Stimulated activated naive CD8-positive, alpha-beta T cell treated with anti-CD3 and anti-CD28 coated beads, Interleukin-15, Interleukin-2, amounts not matched to agents 100 ng/mL and 50 ng/mL, for 24 hours (primary cell): ENCODE measurements around the gene CAMKMT.

Source experiments
- H3K27ac Mint-ChIP-seq: one replicate; pipeline ENCODE4 v1.8.0; 2021; ENCODE audit warnings: mild to moderate bottlenecking, mixed read lengths
- H3K27me3 Mint-ChIP-seq: one replicate; pipeline ENCODE4 v1.8.0; 2021; ENCODE audit warnings: mixed read lengths
- H3K36me3 Mint-ChIP-seq: one replicate; pipeline ENCODE4 v1.8.0; 2021; ENCODE audit warnings: low read depth, mixed read lengths
- H3K4me1 Mint-ChIP-seq: one replicate; pipeline ENCODE4 v1.8.0; 2021; ENCODE audit warnings: low read depth, mixed read lengths
- H3K4me3 Mint-ChIP-seq: one replicate; pipeline ENCODE4 v1.8.0; 2021; ENCODE audit warnings: mild to moderate bottlenecking, mixed read lengths
- H3K9me3 Mint-ChIP-seq: one replicate; pipeline ENCODE4 v1.8.0; 2021; ENCODE audit warnings: mixed read lengths

Gene CAMKMT

DNA sequence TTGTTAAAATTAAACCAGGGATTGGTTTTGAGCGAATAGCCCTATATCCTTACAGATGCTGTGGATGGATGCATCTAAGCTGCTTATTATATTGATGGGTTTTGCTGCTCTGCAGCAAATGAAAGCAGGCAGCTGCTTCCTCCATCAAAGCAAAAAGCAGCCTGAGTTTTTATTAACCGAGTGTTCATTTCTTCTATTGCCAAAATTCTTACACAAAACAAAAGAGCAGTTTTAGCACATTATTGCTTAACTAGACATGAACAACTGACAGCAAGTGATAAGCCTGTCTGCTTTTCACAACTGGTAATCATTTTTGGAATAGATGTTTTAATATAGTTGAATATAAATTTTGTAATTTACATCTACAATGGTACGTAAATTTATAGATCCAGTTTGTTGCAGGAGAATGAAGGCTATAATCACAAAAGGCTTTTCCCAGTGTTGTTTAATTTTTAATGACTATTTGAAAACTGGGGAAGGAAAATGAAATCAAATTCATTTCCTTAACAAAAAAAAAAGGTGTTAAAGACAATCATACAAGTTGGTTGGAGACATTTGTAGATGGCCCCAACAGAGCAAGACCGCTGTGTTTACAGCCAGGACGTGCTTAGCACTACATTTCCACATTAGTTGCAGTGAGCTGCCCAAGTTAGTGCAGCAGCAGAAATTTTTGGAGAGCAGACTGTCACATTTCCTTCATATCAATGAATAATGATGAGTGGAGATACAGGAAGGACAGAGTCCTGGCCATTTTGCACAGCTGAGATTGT lies 326.1 kb downstream of the CAMKMT start:
- Mint-ChIP-seq H3K36me3 (no peaks in the 10 kb centered on the region), H3K27ac (no peak overlapping the region), H3K27me3 (no peaks in the 10 kb centered on the region), H3K4me1 (peaks cover 4% of the 10 kb centered on the region), H3K9me3 (no peaks in the 10 kb centered on the region), H3K4me3 (no peak overlapping the region)

DNA sequence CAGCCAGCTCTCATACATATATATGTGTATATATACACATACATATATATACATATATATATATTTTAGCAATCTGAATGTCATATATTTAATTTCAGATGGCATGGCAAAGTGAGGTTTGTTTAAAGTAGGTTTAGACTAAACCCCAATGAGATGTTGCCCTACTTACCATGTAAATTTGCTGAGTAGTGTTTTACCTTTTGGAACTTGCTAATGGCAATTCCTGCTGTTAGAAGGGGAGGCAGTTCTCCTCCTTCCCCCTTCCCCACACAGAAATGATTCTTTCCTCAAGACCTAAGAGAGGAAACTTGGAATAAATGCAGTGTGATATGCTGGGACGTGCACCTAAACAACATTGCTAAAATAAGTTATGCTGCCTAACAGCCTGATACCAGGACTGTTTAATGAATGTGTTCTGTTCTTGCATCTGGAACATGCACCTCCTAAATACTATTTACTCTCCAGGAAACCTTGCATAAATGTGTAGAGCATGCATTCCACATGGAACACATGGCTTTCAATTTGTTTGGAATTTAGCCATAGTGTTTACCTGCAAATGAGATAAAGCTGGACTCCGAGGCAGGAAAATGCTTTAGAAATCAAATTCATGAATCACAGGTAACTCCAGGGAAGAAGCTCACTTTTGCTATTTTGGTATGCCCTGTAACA lies 326.8 kb downstream of the CAMKMT start:
- Mint-ChIP-seq H3K27ac (no peak overlapping the region), H3K4me3 (no peak overlapping the region), H3K9me3 (no peaks in the 10 kb centered on the region), H3K36me3 (no peaks in the 10 kb centered on the region), H3K27me3 (no peaks in the 10 kb centered on the region), H3K4me1 (peaks cover 4% of the 10 kb centered on the region)

DNA sequence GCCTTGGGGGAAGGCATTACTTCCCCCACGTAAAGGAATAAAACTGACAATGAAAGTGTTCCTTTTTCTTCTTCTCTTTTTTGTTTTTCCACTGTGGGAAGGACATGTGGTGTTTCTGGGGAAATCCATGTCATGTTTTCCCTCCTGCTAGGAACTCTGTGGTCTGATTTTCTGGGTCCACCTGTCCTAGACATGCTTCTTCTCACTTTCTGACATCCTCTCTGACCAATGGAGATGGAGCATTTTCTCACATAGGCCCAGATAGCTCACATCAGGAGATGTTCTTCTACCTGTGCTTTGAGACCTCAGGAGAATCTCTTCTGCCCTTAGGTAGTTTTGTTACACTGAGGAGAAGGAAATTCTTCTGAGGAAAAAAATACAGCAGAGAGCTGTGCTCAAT lies 327.8 kb downstream of the CAMKMT start:
- Mint-ChIP-seq H3K9me3 (no peaks in the 10 kb centered on the region), H3K4me1 (peaks cover 4% of the 10 kb centered on the region), H3K27ac (no peak overlapping the region), H3K36me3 (no peaks in the 10 kb centered on the region), H3K4me3 (no peak overlapping the region), H3K27me3 (no peaks in the 10 kb centered on the region)

DNA sequence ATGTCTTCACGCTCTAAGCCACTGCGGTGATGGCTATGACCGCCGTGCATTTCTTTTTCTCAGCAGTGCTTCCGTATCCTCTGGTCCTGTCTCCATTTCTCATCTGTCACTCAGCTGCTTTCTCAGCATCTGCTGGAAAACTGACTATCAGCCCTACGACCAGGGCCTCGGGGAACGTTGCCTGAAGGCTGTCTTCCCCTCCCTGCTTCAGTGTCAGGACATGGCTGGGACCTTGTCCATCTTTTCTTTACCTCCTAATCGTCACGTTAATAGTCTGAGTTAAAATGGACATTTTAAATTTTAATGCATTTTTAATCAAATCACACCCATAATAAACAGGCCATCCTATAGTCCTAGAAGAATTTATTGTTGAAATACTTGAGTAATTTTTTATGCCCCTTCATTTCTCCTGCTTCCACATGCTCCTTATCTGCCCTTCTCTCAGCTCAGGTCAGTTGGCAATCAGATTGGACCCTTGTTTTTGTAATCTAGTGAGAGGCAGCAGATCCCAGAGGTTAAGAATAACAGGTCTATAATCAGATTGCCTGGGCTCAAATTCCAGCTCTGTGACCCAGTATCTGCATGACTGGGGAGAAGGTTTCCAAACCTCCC lies 329.5 kb downstream of the CAMKMT start:
- Mint-ChIP-seq H3K9me3 (no peaks in the 10 kb centered on the region), H3K27ac (no peak overlapping the region), H3K4me1 (peaks cover 4% of the 10 kb centered on the region), H3K4me3 (no peak overlapping the region), H3K36me3 (no peaks in the 10 kb centered on the region), H3K27me3 (no peaks in the 10 kb centered on the region)

DNA sequence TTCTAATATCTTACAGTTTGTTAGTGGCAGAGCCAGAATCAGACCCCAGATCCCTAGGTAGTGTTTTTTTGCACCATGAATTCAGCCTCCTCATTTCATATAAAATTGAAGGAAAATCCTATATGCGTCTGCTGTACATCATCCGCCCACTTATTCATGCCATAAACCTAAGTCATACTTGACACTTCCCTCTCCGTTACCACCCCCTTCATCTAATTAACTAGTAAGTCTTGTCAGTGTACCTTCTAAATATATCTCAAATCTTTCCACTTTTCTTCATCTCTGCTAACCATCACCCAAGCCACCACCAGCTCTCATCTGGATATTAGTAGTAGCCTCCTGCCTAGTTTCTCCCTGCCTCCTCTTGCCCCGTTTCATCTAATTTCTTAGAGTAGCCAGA lies 331.1 kb downstream of the CAMKMT start:
- Mint-ChIP-seq H3K4me3 (no peak overlapping the region), H3K27me3 (no peaks in the 10 kb centered on the region)

DNA sequence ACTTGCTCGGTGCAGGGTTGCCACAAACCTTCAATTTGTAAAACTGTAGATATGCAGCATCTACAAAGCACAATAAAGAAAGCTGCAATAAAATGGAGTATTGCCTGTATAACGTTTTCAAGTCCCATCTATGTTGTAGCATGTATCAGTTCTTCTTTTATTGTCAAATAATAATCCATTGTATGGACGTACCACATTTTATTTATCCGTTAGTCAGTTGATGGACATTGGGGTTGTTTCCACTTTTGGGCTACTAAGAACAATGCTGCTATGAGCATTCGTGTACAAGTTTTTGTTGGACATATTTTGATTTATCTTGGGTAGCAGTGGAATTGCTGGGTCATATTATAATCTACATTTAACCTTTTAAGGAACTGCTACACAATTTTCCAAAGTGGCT lies 339.1 kb downstream of the CAMKMT start:
- Mint-ChIP-seq H3K9me3 (no peaks in the 10 kb centered on the region), H3K27me3 (no peaks in the 10 kb centered on the region), H3K4me1 (no peaks in the 10 kb centered on the region), H3K36me3 (peaks cover 3% of the 10 kb centered on the region), H3K4me3 (no peak overlapping the region), H3K27ac (no peak overlapping the region)

More for the DNA sequence above, 331.1 kb downstream of the CAMKMT start:
- Mint-ChIP-seq H3K27ac (no peak overlapping the region), H3K4me1 (peaks cover 4% of the 10 kb centered on the region), H3K9me3 (no peaks in the 10 kb centered on the region), H3K36me3 (no peaks in the 10 kb centered on the region)

DNA sequence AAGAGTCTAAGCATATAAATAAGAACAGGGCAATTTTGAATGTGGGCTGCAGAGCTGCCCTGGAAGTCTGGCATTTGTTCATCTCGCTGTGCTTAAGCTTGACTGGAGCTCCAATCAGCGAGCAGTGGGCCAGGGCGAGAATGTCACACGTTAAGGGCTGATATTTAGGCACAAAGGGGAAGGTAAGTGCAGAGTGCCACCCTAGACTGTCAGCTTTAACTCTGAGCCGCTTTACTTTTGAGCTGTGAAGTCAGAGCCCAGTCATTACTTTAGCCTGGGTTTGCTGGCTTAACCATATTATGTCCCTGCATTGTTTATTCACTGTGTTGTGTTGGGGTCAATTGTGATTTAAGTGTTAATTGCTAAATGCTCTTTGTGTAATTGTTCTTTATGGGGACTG lies 343.6 kb downstream of the CAMKMT start:
- H3K4me3 Mint-ChIP-seq, result no peak overlapping the region
- no peaks in the 10 kb centered on the region for H3K27me3 Mint-ChIP-seq
- peaks cover 13% of the 10 kb centered on the region for H3K36me3 Mint-ChIP-seq
- H3K27ac Mint-ChIP-seq, result no peak overlapping the region
- no peaks in the 10 kb centered on the region for H3K9me3 Mint-ChIP-seq
- peaks cover 15% of the 10 kb centered on the region for H3K4me1 Mint-ChIP-seq

DNA sequence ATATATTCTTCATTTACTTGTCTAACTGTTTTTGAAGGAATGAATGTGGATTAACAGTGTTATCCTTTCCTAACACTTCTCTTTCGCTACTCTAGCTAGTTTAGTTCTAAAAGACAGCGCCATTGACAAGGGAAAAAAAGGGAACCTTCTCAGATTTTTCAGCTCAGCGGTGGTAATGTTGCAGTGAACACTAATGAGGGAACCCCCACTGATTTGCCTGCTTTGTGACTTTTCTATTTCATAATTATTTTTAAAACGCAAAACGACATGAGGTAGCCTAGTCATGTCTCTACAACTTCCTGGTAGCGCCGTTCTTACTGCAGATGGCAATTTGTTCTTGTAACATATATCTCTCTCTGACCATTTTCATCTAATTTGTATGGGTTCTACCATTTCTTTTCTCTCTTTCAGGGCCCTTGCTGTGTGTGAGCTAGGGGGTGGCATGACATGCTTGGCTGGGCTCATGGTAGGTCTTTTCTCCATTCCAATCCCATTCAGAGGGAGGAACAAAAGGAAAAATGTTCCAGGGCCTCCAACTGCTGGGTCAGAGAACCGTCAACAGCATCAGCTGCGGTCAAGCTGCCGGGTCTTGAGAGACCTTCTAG lies 344.2 kb downstream of the CAMKMT start:
- Mint-ChIP-seq H3K4me1 (peaks cover 15% of the 10 kb centered on the region), H3K36me3 (peaks cover 13% of the 10 kb centered on the region), H3K4me3 (no peak overlapping the region), H3K27me3 (no peaks in the 10 kb centered on the region), H3K27ac (no peak overlapping the region), H3K9me3 (no peaks in the 10 kb centered on the region)

DNA sequence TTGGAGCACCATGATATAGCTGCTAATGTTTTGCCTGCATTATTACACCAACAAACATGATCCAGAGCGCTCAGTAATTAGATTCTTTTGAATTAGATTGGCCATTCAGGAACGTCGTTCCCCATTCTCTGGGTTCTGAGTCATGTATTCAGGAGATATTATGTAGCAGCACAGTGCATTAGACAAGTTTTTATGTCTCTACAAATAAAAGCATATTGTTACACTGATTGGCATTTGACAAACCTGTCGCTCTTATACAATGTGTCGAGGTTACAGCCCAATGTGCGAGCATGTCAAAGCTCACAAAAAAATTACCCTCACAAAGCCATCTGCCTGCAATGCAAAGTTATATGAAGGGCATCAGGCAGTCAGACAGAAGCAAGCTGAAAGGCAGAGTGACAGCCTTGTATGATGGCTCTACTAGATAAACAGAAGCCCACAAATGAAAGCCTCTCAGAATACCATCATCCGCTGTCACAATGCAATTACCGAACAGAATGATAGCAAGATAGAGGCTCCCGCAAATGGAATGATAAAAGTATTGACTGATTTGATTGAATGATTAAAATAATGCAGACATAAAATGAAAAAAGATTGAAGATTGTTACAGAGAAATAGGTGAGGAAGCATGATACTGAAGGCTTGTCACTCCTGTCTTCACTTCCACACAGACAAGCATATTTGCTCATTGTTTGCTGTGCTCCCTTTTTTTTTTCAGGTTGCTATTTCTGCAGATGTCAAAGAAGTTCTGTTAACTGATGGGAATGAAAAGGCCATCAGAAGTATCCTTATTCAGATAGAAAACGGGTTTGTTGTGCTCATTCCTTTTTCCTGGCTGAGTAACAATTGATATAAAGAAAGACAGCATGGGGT lies 345.2 kb downstream of the CAMKMT start:
- H3K27me3 Mint-ChIP-seq, result no peaks in the 10 kb centered on the region
- H3K4me3 Mint-ChIP-seq, result no peak overlapping the region
- H3K36me3 Mint-ChIP-seq, result peaks cover 13% of the 10 kb centered on the region
- H3K9me3 Mint-ChIP-seq, result no peaks in the 10 kb centered on the region
- H3K4me1 Mint-ChIP-seq, result peaks cover 15% of the 10 kb centered on the region
- peak overlapping the region; percentile 9 for H3K27ac Mint-ChIP-seq

DNA sequence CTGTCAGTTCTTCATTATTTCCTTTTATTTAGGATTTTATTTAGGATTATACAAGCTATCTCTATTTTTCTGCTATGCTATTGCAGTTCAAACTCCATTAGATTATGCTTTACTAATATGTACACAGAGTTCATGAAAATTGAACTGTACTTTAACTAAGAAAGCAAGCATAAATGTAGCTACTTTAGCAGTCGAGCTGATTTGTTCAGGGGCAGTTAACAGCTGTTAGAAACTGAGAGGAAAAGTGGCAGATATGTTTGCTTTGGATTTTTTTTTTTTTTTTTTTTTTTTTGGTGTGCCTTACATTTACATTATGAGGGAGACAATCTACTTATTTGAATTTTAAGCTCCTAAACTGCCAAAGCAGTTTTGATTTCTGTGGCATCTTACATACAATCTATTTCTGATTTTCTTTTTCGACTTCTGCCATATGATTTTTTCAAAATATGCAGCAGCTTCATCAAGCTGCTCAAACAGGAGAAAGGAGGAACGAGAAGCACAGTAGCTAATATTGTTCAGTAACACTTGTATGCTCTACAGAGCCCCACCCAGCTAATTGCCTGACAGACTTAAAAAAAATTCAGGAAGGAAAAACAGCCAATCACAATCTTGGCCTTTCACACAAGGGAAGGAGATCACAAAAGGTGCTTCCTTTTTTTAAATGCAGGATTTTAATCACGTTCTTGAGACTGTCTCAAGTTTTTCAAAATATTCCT lies 346.4 kb downstream of the CAMKMT start:
- peaks cover 16% of the 10 kb centered on the region for H3K4me1 Mint-ChIP-seq
- no peaks in the 10 kb centered on the region for H3K9me3 Mint-ChIP-seq
- peaks cover 13% of the 10 kb centered on the region for H3K36me3 Mint-ChIP-seq
- H3K27ac Mint-ChIP-seq, result peak overlapping the region; percentile 57
- H3K27me3 Mint-ChIP-seq, result no peaks in the 10 kb centered on the region
- peak overlapping the region; percentile 59 for H3K4me3 Mint-ChIP-seq

DNA sequence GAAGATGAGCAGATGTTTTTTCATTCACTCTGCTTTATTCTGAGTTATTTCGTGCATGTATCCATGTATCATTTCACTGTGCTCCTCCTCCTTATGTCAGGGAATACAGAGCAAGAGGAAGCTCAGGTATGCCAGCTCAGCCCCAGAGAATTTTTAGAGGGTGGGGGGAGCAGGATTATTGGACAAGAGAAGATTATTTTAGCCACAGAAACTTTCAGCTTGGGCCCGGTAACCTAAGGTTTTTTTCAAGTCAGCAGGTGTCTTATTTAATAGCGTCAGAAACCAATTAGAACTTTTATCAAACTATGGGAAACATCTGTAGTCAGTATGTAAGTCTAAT lies 346.9 kb downstream of the CAMKMT start:
- H3K4me1 Mint-ChIP-seq, result peaks cover 19% of the 10 kb centered on the region
- H3K27me3 Mint-ChIP-seq, result no peaks in the 10 kb centered on the region
- H3K36me3 Mint-ChIP-seq, result peaks cover 13% of the 10 kb centered on the region
- H3K27ac Mint-ChIP-seq, result peak overlapping the region; percentile 57
- no peaks in the 10 kb centered on the region for H3K9me3 Mint-ChIP-seq
- H3K4me3 Mint-ChIP-seq, result peak overlapping the region; percentile 59

DNA sequence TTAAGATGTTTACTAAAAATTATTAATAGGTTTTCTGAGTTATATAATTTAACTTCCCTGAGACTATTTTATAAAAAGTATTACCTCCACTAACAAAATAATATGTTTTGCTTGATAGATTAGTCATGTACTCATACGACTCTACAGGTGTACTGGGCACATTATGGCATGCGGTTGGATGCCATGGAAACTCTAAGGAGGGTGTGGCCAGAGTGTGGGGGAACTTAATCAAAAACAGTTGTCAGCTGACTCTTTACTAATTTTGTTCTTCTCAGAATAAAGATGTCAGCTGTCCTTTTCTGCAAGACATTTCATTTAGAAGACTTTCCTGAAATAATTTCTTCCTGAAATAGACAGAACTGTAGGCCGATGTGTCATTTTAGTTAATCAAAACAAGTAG lies 351.4 kb downstream of the CAMKMT start:
- H3K36me3 Mint-ChIP-seq, result no peaks in the 10 kb centered on the region
- no peaks in the 10 kb centered on the region for H3K9me3 Mint-ChIP-seq
- no peaks in the 10 kb centered on the region for H3K27me3 Mint-ChIP-seq
- H3K4me1 Mint-ChIP-seq, result peaks cover 17% of the 10 kb centered on the region
- no peak overlapping the region for H3K4me3 Mint-ChIP-seq
- no peak overlapping the region for H3K27ac Mint-ChIP-seq

DNA sequence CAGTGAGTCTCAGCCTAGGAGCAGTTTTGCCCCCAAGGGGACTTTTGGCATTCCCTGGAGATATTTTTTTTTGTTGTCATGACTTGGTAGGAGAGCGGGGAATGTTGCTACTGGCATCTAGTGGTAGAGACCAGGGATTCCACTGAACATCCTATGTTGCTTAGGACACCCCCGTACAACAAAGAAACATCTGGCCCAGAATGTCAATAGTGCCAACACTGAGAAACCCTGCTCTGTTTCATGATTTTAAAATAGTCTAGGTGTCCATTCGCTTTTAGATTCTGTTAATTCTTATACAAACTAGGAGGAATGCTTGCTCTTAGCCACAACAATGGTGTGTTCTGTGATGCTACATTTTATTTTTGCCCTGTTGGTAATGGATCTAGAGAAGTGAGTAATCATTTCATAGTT lies 353.9 kb downstream of the CAMKMT start:
- Mint-ChIP-seq H3K9me3 (no peaks in the 10 kb centered on the region), H3K36me3 (no peaks in the 10 kb centered on the region), H3K27ac (no peak overlapping the region), H3K4me1 (peaks cover 8% of the 10 kb centered on the region), H3K4me3 (no peak overlapping the region), H3K27me3 (no peaks in the 10 kb centered on the region)

DNA sequence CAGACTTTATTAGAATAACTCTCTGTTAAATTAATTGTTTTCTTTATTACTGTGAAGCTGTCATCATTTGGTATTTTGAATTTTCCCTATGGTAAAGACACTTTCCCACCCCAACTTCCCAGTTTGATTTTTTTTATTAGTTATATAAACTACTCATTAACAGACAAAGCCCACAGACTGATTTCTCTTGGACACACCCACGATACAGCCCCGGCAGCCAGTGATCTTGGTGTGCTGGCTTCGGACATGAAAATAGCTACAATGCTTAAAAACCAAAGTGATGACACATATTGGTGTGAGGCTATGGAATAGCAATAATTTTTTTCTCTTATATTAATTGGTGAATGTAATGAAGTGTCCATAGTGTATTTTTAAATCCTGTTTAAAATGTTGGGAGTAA lies 354.4 kb downstream of the CAMKMT start:
- Mint-ChIP-seq H3K27ac (no peak overlapping the region), H3K4me1 (peaks cover 8% of the 10 kb centered on the region), H3K36me3 (no peaks in the 10 kb centered on the region), H3K27me3 (no peaks in the 10 kb centered on the region), H3K4me3 (no peak overlapping the region), H3K9me3 (no peaks in the 10 kb centered on the region)
